HG03439 (cell line): ENCODE results near the gene C11orf91.
A peak's percentile ranks its signal among the peaks of the same experiment; 100 is the strongest.
"Not testable (repeated sequence)": the region's sequence is repeated elsewhere in the genome, so short reads cannot be mapped to it uniquely, and the experiment has no call there.

Experiments
- ATAC-seq: cut with Tn5 transposase; IDR thresholded peaks from one replicate; pipeline ENCODE4 v1.9.1; 2021; ENCODE audit warnings: mild to moderate bottlenecking, moderate library complexity; ENCODE audit not compliant: unreplicated experiment

C11orf91 gene, protein sequence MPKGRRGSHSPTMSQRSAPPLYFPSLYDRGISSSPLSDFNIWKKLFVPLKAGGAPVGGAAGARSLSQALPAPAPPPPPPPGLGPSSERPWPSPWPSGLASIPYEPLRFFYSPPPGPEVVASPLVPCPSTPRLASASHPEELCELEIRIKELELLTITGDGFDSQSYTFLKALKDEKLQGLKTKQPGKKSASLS

DNA sequence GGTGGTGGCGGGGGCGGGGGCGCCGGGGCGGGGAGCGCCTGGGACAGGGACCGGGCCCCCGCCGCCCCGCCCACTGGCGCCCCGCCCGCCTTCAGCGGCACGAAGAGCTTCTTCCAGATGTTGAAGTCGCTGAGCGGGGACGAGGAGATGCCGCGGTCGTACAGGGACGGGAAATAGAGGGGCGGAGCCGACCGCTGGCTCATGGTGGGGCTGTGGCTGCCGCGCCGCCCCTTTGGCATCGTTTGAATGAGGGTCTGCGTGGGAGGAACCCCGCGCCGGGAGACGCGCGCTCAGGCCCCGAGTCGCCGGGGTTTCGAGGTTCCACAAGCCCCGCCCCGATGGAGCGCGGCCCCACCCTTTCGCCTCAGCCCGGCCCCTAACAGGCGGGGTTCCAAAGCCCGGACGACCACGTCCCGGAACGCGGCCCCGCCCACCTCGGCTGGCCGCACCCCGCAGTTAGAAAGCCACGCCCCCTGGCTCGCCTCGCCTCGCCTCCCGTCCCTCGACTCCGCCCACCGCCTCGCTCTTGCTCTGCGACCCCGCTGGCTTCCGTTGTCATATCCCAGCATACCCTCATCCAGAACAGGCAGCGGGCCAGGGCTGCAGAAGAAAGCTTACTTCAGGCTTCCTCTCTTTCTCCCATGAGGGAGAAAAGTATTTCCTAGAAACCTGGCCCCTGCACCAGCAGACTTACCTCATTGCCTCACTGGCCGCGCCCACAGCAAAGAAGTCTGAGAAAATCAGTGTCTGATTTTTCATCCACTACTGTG lies at the start of gene C11orf91:
C11orf91 (minus strand) TSS at position 325 of the 770 bp plus-strand sequence; CDS start at position 239, 86 bp downstream.
- ATAC-seq = peak; percentile 90

DNA sequence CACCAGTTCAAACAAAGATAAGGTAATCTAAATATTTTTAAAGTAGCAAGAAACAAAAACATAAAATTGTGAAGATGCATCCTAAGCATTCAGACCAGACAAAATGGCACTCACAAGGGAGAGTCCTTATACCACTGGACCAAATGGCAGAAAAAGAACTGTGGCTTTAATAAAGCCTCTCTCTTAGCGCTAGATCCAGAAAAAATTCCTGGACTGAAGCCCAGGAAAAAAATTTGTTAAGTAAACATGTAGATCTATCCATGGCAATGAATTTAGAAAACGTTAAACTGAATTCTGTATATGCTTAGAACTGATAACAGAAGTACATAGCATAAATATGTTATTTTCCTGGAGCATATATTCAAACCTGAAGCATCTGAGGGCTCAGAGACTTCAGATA lies 47.4 kb upstream of the C11orf91 start:
- ATAC-seq = no peak

DNA sequence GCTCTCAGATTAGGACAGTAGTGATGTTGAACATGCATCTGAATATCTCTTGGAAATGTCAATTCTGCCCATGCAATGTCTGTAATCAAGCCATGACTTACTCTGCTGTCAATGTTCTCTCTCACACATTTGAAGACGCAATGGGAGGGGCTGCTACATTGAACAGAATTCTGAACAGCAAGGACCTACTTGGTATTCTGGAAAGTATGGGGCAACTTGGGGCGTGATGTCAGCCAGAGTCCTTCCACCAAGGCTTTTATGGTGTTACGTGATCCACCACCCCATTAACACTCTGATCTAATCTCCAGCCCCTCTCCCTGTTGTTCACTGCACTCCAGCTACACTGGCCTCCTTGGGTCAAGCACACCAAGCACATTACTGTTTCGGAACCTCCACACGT lies 42.7 kb upstream of the C11orf91 start:
- ATAC-seq = no peak

DNA sequence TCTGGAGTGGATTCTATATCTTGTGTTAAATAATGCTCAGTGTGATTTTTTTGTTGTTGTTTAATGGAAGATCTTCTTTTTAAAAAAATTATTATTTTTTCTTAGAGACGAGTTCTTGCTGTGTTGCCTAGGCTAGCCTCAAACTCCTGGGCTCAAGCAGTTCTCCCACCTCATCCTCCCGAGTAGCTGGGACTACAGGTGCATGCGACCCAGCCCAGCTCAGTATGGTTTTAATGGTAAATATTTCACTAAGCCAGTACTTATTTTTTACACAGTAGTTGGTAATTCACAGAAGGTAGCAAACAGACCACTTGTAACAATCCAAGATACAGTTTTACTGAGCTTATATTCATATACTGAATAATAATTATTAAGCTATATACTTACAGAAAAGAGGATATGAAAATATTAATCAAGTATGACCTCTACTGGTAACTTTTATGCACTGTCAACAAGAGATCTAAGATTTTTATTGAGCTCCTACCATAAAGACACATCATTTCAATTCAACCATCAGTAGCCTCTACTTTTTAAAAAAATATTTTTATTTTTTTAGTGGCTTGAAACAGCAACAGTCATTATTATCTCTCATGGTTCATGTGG lies 41.7 kb upstream of the C11orf91 start:
- no peak for ATAC-seq

DNA sequence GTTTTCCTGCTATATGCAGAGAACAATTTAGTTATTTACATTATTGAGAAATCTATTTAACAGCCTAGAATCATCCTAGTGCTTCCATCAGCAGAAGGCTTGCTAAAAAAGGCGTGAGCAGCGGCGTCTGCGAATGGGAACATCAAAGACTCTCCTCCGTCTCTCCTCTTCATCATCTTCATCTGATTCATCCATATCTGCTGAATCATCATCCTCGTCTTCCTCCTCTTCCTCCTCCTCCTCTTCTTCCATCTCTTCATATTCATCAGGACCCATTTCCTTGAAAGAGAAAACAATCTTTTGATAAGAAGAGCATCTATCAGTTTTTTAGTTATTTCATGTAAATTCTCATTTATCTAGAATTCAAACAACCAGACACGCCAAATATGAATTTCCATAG lies 41.2 kb upstream of the C11orf91 start:
- ATAC-seq = no peak

DNA sequence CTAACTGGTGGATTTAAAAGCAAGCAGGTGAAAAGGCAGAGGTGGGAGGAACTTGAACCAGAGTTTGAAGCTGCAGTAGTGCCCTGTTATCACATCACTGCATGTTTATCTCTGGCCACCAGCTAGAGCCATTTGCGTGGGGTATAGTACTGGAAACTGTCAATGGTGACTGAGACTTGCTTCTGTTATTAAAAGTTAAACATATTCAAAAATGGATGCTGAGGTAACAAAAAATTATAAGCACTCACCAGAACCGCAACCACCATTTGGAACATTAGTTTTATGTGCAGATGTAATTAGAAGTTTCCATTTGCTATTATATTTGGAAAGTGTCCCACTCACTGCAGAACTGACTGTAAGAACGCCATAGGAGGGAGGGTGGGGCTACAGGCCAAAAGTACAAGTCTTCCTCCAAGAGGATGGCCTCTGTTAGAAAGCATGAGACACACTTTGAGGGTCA lies 36.8 kb upstream of the C11orf91 start:
- no peak for ATAC-seq

DNA sequence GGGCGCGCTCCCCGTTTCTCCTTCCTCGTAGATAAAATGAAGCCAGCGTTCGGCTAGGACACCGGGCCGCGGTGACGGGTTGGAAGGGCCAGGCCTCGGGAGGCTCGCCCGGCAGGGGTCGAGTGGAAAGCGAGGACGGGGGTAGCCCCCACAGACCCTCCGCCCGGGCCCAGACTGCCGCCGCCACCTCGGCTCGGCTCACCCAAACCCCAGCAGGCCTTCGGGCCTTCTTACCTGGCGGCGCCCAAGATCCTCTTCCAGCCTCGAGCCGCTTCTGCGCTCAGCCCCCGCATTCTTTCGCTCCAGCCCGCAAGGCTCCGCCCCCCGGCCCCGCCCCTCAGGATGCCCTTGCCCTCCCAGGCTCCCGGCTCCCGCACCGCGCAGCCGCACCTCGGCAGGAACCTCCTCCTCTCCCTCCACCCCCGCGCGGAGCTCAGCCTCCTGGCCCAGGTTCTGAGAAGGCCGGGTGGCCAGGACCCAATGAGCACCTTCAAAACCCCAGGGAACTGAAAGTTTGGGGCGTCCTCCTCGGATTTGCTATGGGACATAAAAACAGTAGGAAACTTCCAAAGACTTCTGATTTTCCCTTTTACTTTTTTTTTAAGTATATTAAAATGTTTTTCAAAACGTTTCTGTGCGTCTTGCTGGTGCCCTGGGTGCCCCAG lies 35.7 kb upstream of the C11orf91 start, which contains the start of gene CD59:
CD59 (minus strand) TSS at position 276 of the 665 bp plus-strand sequence. CDS start 13,978 bp downstream, outside the sequence.
- ATAC-seq = peak; percentile 56

DNA sequence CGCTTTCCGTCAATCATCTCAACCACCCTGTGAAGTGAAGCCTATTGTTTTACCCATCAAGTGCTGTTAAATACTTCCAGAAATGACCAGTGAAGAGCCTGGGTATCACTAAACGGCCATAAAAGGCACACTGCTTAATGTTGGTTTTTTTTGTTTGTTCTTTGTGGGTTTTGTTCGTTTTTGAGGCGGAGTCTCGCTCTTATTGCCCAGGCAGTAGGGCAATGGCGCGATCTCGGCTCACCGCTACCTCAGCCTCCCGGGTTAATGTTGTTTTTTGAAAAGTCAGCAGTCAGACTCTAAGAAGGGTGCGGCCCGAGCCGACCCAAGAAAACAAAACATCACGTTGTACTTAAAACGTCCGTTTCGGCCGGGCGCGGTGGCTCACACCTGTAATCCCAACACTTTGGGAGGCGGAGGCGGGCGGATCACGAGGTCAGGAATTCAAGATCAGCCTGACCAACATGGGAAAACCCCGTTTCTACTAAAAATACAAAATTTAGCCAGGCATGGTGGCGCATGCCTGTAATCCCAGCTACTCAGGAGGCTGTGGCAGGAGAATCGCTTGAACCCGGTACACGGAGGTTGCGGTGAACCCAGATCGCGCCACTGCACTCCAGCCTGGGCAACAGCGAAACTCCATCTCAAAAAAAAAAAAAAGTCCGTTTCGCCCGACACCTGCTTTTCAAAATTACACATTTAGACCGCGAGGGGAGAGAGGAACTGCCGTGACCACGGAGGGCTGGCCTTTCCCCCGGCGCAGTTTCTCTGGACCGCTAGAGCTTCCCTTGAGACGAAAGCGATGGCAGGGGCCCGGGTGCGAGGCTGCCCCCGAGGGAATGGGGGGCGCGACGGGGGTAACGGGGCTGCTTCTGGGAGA lies 34.9 kb upstream of the C11orf91 start:
- peak; percentile 56 for ATAC-seq

DNA sequence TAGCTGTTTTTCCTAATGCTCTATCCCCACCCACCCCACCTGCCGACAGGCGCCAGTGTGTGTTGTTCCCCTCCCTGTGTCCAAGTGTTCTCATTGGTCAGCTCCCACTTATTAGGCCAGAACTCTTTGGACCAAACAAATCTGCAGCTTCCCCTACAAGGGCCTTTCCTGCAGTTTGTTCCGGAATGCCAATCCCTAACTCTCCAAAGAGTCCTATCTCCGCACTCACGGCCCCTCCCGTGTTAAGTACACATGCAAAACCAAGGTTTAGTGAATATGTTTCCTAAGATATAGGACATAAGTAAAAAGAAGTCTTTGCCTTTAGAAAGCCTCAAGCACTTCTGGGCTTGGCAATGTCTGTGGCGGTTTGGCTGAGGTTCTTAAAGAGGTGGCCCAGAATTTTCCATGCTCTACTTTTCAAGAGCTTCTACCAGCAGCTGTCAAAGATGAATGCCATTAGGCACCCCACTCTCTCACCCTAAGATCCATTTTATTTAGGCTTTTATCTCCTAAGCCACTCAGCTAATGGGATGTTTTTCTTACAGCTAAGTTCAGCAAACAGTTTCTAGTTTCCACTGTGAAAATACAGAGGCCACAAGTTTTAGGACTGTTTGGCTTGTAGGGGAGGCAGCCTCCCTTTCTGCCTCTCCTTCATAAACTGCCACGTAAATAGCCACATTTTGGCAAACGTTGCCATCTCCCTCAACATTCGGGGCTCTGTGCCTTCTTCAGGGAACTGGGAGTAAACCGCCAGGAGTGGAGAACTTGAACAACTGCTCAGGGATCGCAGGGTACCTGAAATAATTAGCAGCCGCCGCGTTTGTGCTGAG lies 34.0 kb upstream of the C11orf91 start:
- no peak for ATAC-seq

DNA sequence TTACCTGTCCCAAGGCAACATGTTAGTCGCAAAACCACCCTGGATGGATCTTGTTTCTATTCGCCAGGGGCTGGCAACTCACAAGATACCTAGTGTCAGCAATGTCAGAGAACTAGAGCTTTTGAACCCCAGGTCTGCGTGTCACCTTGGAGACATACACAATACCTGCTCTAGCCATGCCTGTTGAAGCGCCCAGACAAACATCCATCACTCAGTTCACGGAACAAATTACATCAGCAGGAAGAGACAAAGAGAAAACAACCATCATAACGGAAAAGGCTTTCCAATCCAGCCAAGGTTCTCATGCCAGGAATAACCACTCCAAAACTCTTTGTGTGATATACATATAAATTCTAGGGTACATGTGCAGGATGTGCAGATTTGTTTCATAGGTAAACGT lies 33.4 kb upstream of the C11orf91 start:
- no peak for ATAC-seq

DNA sequence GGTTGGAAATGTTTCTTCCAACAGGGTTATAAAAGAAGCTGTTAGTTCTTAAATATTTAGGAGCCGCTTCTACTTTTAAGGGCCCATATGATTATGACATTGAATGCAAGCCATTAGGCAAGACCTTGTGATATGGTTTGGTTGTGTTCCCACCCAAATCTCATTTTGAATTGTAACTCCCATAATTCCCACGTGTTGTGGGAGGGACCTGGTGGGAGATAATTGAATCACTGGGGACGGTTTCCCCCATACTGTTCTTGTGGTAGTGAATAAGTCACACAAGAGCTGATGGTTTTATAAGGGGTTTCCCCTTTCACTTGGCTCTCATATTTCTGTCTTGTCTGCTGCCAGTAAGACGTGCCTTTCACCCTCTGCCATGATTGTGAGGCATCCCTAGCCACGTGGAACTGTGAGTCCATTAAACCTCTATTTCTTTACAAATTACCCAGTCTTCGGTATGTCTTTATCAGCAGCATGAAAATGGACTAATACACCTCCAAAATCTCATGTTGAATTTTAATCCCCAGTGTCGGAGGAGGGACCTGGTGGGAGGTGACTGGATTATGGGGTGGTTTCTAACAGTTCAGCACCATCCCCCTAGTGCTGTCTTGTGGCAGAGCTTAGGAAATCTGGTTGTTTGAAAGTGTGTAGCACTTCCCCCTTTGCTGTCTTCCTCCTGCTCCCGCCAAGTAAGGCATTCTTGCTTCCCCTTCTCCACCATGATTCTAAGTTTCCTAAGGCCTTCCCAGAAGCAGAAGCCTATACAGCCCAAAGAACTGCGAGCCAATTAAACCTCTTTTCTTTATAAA lies 31.3 kb upstream of the C11orf91 start:
- ATAC-seq = no peak

DNA sequence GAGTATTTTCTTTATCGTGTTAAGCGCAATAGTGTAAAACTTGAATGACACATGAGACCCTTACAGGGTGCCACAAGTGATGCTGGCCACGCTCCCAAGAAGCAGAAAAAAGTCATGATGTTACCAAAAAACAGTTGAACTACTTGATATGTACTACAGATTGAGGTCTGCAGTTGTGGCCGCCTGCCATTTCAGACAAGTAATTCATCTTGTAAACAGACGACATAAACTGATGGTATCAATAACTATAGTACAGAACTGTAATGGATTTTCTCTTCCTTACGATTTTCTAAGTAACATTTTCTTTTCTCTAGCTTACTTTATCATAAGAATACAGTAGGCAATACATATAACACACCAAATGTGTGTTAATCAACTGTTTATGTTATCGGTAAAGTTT lies 30.1 kb upstream of the C11orf91 start:
- no peak for ATAC-seq

DNA sequence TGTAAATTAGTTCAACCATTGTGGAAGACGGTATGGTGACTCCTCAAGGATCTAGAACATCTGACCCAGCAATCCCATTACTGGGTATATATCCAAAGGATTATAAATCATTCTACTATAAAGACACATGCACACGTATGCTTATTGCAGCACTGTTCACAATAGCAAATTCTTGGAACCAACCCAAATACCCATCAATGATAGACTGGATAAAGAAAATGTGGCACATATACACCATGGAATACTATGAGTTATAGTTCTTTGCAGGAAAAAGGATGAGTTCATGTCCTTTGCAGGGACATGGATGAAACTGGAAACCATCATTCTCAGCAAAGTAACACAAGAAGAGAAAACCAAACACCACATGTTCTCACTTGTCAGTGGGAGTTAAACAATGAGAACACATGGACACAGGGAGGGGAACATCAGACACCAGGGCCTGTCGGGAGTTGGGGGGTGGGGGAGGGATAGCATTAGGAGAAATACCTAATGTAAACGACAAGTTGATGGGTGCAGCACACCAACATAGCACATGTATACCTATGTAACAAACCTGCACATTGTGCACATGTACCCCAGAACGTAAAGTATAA lies 28.5 kb upstream of the C11orf91 start:
- ATAC-seq = not testable (repeated sequence)

DNA sequence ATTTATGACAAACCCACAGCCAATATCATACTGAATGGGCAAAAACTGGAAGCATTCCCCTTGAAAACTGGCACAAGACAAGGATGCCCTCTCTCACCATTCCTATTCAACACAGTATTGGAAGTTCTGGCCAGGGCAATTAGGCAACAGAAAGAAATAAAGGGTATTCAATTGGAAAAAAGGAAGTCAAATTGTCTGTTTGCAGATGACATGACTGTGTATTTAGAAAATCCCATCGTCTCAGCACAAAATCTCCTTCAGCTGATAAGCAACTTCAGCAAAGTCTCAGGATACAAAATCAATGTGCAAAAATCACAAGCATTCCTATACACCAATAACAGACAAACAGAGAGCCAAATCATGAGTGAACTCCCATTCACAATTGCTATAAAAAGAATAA lies 26.9 kb upstream of the C11orf91 start:
- not testable (repeated sequence) for ATAC-seq

DNA sequence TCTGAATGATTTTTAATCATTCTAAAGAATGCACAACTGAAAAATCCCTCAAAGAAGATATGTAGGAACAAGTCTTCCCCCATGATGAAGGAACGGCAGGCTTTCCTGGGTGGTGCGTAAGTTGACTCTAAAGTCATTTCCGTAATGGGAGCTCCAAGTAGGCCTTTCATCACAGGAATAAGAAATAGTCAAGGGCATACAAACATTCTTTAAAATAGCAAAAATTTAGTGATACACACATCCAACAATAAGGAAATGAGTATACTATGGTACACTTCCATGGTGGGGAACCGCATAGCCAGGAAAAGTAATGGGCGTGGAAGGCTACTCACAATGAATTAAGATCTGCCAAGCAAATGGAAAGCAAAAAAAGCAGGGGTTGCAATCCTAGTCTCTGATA lies 24.9 kb upstream of the C11orf91 start:
- ATAC-seq = no peak

DNA sequence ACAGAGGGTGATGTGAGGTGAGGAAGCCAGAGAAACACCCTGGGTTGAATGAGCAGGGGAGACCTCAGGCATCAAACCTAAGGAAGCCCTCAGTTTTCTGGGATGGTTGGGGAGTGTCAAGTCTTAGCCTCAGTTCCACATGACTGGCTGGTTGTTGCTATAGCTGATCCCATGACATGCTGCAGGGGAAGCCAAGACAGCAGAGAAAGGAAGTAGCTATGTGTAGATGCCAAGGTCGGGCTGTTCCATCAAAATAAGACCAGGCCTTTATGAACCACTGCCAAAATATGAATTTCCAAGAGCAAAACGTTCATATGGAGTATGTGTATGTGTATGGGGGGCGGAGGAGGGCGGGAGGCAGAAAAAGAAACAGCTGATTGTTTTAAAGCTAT lies 24.0 kb upstream of the C11orf91 start:
- ATAC-seq = no peak

DNA sequence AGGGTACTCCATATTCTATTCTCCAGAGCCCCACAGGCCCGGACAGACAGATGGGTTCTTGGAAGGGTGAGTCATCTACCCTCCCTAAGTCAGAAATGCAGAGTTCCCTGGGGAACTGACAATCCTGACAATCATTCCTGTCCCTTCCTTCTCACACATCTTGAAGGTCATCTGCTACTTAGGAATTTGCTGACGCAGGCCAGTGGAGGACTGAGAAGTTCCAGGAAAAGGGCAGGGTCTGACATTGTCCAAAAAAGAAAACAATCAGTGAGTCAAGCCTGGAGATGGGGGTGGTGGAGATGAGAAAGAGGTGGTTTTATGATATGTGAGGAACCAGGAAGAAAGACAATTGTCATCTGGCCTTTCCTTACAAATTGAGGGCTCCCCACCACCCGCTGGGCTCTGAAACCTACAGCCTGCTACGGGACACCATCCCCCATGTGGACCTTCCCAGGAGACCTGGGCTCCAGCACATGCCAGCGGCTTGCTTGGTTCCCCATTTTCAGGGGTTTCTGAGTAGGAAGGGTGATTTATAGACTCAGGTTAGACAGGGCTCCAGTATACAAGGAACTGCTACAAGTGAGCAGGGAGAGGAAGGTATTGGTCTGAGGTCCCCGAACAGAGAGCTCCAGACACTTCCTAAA lies 22.7 kb upstream of the C11orf91 start:
- peak; percentile 22 for ATAC-seq
